Neural progenitor cell (in vitro differentiated cells): ENCODE data around the gene GPATCH2L. TPM values are rescaled to one million over a fixed set of nuclear protein-coding genes. Genes with fewer than 3 reads are reported as not detected.

Source experiments
- total RNA-seq: library from RNA; depleted of rRNA; stranded (reverse); fragments of >200 nt; gene quantifications from 2 replicates; pipeline ENCODE4 v1.2.3, GENCODE V29; 2015; ENCODE audit warnings: low replicate concordance

GPATCH2L gene
- total RNA-seq, 1 donor from 2014 or later: 68.2 TPM

Other genes starting within 250 kb of the GPATCH2L start
- gene TGFB3, start 169.9 kb upstream of the GPATCH2L start, total RNA-seq: 0.12 TPM in 1 of 2 replicates, not detected in the other
- 34.9 and 36.8 TPM in 2 replicates for gene IFT43, start 166.2 kb upstream of the GPATCH2L start, total RNA-seq
- gene ESRRB, start 224.2 kb downstream of the GPATCH2L start, total RNA-seq: 1.2 and 1.3 TPM in 2 replicates